Measurements from ENCODE around the gene EXOSC5.

Gene EXOSC5

GRCh38 chr19:41377977-41378709 is 19.0 kb downstream of the EXOSC5 start:
- Histone ChIP-seq H3K79me2 (ENCODE audit: insufficient read depth, low read length) (no peaks in the 10 kb centered on the region), H3K36me3 (ENCODE audit: insufficient read depth, low read length) (peaks cover 5% of the 10 kb centered on the region), H3K4me1 (ENCODE audit: insufficient read depth, low read length, severe bottlenecking) (peaks cover 10% of the 10 kb centered on the region), H3K27ac (ENCODE audit: low read depth, low read length, poor library complexity, severe bottlenecking) (peak overlapping the region; percentile 30), H4K20me1 (ENCODE audit: insufficient read depth, low read length) (no peaks in the 10 kb centered on the region), H3K4me3 (ENCODE audit: low read depth, low read length, poor library complexity, severe bottlenecking) (no peak overlapping the region), H3K4me2 (ENCODE audit: low read length) (no peak overlapping the region), H3F3A (ENCODE audit: insufficient read depth, low read length) (no peaks in the 10 kb centered on the region), H3K27me3 (ENCODE audit: insufficient read depth, low read length) (no peaks in the 10 kb centered on the region), H2AFZ (ENCODE audit: low read length) (no peak overlapping the region), H3K9ac (ENCODE audit: low read length) (no peak overlapping the region), H3K9me2 (ENCODE audit: low read depth, low read length) (no peaks in the 10 kb centered on the region), H3K9me3 (ENCODE audit: low read length) (no peaks in the 10 kb centered on the region)
- no peak for TF ChIP-seq EZH2 (IDR thresholded peaks at IDR 0.05; ENCODE audit: borderline replicate concordance, low read length)
- TF ChIP-seq, protein P1, sequence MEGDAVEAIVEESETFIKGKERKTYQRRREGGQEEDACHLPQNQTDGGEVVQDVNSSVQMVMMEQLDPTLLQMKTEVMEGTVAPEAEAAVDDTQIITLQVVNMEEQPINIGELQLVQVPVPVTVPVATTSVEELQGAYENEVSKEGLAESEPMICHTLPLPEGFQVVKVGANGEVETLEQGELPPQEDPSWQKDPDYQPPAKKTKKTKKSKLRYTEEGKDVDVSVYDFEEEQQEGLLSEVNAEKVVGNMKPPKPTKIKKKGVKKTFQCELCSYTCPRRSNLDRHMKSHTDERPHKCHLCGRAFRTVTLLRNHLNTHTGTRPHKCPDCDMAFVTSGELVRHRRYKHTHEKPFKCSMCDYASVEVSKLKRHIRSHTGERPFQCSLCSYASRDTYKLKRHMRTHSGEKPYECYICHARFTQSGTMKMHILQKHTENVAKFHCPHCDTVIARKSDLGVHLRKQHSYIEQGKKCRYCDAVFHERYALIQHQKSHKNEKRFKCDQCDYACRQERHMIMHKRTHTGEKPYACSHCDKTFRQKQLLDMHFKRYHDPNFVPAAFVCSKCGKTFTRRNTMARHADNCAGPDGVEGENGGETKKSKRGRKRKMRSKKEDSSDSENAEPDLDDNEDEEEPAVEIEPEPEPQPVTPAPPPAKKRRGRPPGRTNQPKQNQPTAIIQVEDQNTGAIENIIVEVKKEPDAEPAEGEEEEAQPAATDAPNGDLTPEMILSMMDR (IDR thresholded peaks at IDR 0.05; ENCODE audit: low read length), result peak; percentile 38; the same call in 1 of the 2 replicates

- peak overlapping the region; percentile 43 for H3K4me3 ChIP-seq (ENCODE audit: low read depth, low read length, poor library complexity, severe bottlenecking)
- H2AFZ ChIP-seq (ENCODE audit: low read length), result no peak overlapping the region
Measured at GRCh38 chr19:41376998-41377365, 20.2 kb downstream of the EXOSC5 start.

DNA sequence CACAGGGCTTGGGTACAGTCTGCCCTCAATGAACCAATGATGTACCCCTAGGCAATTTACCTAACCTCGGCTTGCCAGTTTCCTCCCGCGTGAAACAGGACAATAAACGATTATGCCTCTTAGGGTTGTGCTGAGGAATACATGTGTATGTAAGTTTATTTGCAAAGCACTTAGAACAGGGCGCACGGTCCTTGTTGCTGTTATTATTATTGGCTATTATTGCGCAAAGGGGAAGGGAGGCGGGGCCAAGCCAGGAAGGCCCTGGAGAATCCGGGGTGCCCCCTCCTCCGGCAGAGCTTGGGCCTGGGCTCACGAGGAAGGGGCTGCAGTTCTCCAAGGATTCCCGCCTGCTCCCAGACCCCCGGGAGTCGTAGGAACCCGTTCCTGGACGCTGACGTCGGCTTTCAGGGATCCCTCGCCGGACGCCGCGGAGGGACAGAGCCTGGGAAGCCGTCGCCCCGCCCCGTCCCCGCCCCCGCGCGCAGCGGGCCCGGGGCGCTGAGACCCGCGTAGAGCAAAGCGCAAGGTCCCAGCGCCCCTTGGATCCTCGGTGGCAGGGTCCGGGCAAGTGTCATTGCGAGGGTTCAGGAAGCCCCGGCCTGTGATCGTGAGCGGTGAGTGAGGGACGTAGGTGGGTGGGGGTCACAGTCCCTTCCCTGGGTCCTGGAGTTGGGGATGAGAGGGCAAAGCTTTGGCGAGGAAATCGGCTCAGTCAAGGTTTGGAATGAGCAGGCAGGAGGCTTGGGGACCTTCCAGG is 20.7 kb downstream of the EXOSC5 start, which contains the start of gene TMEM91:
Gene TMEM91, plus strand, starts transcription at position 293 of the 757 bp plus-strand sequence. CDS start 1,777 bp downstream, outside the sequence.
- H3K4me1 ChIP-seq (ENCODE audit: insufficient read depth, low read length, severe bottlenecking), result peaks cover 10% of the 10 kb centered on the region
- no peaks in the 10 kb centered on the region for H3K27me3 ChIP-seq (ENCODE audit: insufficient read depth, low read length)
- peak within 1 kb of the TSS; percentile 54; the same call in 1 of the 2 replicates for H3K4me2 ChIP-seq (ENCODE audit: low read length)
- no peak within 1 kb of the TSS for H3K27ac ChIP-seq (ENCODE audit: low read depth, low read length, poor library complexity, severe bottlenecking)
- no peaks in the 10 kb centered on the region for H3K9me3 ChIP-seq (ENCODE audit: low read length)
- H3K4me3 ChIP-seq (ENCODE audit: low read depth, low read length, poor library complexity, severe bottlenecking), result peak within 1 kb of the TSS; percentile 43
- TF ChIP-seq, protein P1 (IDR thresholded peaks at IDR 0.05; ENCODE audit: low read length), result no peak
- no peak for TF ChIP-seq EZH2 (IDR thresholded peaks at IDR 0.05; ENCODE audit: borderline replicate concordance, low read length)
- no peak within 1 kb of the TSS; the same call in 1 of the 2 replicates for H3K9ac ChIP-seq (ENCODE audit: low read length)
- H3K79me2 ChIP-seq (ENCODE audit: insufficient read depth, low read length), result no peaks in the 10 kb centered on the region
- no peak within 1 kb of the TSS for H2AFZ ChIP-seq (ENCODE audit: low read length)
- H3K36me3 ChIP-seq (ENCODE audit: insufficient read depth, low read length), result no peaks in the 10 kb centered on the region; the same call in 1 of the 2 replicates
- H3K9me2 ChIP-seq (ENCODE audit: low read depth, low read length), result no peaks in the 10 kb centered on the region
- H3F3A ChIP-seq (ENCODE audit: insufficient read depth, low read length), result no peaks in the 10 kb centered on the region
- H4K20me1 ChIP-seq (ENCODE audit: insufficient read depth, low read length), result no peaks in the 10 kb centered on the region

More at GRCh38 chr19:41376998-41377365, 20.2 kb downstream of the EXOSC5 start:
- Histone ChIP-seq H3K9me3 (ENCODE audit: low read length) (no peaks in the 10 kb centered on the region), H3K9ac (ENCODE audit: low read length) (no peak overlapping the region; the same call in 1 of the 2 replicates), H3K36me3 (ENCODE audit: insufficient read depth, low read length) (no peaks in the 10 kb centered on the region; the same call in 1 of the 2 replicates), H3K4me2 (ENCODE audit: low read length) (peak overlapping the region; percentile 54; the same call in 1 of the 2 replicates), H3K27me3 (ENCODE audit: insufficient read depth, low read length) (no peaks in the 10 kb centered on the region), H3K4me1 (ENCODE audit: insufficient read depth, low read length, severe bottlenecking) (peaks cover 10% of the 10 kb centered on the region), H4K20me1 (ENCODE audit: insufficient read depth, low read length) (no peaks in the 10 kb centered on the region), H3F3A (ENCODE audit: insufficient read depth, low read length) (no peaks in the 10 kb centered on the region), H3K79me2 (ENCODE audit: insufficient read depth, low read length) (no peaks in the 10 kb centered on the region), H3K27ac (ENCODE audit: low read depth, low read length, poor library complexity, severe bottlenecking) (no peak overlapping the region), H3K9me2 (ENCODE audit: low read depth, low read length) (no peaks in the 10 kb centered on the region)
- no peak for TF ChIP-seq EZH2 (IDR thresholded peaks at IDR 0.05; ENCODE audit: borderline replicate concordance, low read length)
- TF ChIP-seq, protein P1 (IDR thresholded peaks at IDR 0.05; ENCODE audit: low read length), result no peak
